Amniotic stem cell (primary cell): Measurements from ENCODE around the gene F3.

Source experiments
- DNase-seq: peaks from one replicate; lab custom pipeline; 2025; lab: John Stamatoyannopoulos, UW

F3 gene

GRCh38 chr1:94552071-94552586 lies 10.6 kb upstream of the F3 start:
- no peak for DNase-seq

- no peak for DNase-seq
Observed at GRCh38 chr1:94551449-94551848, 9.9 kb upstream of the F3 start.

- DNase-seq: no peak
Observed at GRCh38 chr1:94550800-94551241, 9.3 kb upstream of the F3 start.

- no peak for DNase-seq
Observed at GRCh38 chr1:94550396-94550795, 8.8 kb upstream of the F3 start.

GRCh38 chr1:94549706-94550105 lies 8.1 kb upstream of the F3 start:
- DNase-seq: no peak

GRCh38 chr1:94544706-94545490 lies 3.3 kb upstream of the F3 start:
- peak; percentile 49 for DNase-seq

GRCh38 chr1:94543893-94544635 lies 2.5 kb upstream of the F3 start:
- no peak for DNase-seq

- DNase-seq: no peak
Observed at GRCh38 chr1:94543001-94543400, 1.4 kb upstream of the F3 start.

- DNase-seq: no peak
Observed at GRCh38 chr1:94542088-94542870, 720 bp upstream of the F3 start.

- no peak for DNase-seq
Observed at GRCh38 chr1:94540440-94541245, 916 bp downstream of the F3 start.

- peak; percentile 31 for DNase-seq
Observed at GRCh38 chr1:94539496-94539895, 2.1 kb downstream of the F3 start.

GRCh38 chr1:94538243-94538827 lies 3.2 kb downstream of the F3 start:
- no peak for DNase-seq

GRCh38 chr1:94537254-94537653 lies 4.3 kb downstream of the F3 start:
- no peak for DNase-seq

- no peak for DNase-seq
Observed at GRCh38 chr1:94535879-94536278, 5.7 kb downstream of the F3 start.

GRCh38 chr1:94535095-94535494 lies 6.5 kb downstream of the F3 start:
- DNase-seq: no peak

- DNase-seq: no peak
Observed at GRCh38 chr1:94532077-94532476, 9.5 kb downstream of the F3 start.

- no peak for DNase-seq
Observed at GRCh38 chr1:94531664-94532063, 9.9 kb downstream of the F3 start.

- no peak for DNase-seq
Observed at GRCh38 chr1:94530373-94530878, 11.1 kb downstream of the F3 start.

GRCh38 chr1:94529416-94529815 lies 12.1 kb downstream of the F3 start:
- DNase-seq: no peak

- no peak for DNase-seq
Observed at GRCh38 chr1:94528826-94529225, 12.7 kb downstream of the F3 start.

GRCh38 chr1:94528299-94528698 lies 13.3 kb downstream of the F3 start:
- no peak for DNase-seq
